Inflammatory macrophage treated with lipopolysaccharide for 1 hour (primary cell): ENCODE data around the gene CLEC2L.

ENCODE experiments used
- DNase-seq, 2 donors: peaks; one replicate each; pipeline ENCODE4 v3.0.0-alpha.2; 2020 to 2022

The CLEC2L gene

DNA sequence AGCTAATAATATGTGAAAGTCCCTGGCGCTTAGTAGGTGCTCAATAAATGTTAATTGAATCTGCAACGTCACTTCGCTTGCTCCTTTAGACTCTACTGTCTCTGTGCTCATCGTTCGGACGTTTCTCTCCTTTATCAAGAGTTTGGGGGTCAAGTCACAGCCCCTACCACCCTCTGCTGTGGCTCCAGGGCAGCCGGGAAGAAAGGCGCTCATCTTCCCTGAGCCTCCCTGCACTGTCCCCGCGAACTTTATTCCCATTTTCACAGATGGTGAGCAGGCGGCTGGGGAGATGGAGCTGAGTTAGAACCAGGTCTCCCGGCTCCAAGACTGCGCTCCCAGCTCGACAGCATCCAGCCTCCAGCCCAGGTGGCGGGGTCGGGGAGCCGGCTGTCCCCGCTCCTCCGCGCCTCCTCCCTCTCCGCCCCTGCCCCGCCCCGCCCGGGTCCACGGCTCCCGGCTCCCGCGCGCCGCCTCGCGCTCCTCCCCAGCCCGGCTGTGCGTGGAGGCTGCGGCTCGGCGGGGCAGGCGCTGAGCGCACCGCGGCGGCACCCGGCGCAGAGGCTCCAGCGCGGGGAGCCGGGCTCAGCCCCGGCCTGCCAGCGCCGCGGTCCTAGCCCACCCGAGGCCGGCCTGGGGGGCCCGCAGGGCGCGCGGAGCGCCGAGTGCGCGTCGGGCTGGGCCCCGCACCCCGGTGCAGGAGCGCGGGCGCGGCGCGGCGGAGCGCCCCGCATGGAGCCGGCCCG, at the start of gene CLEC2L:
CLEC2L (plus strand) TSS at position 487 of the 743 bp plus-strand sequence; CDS start at position 730, 243 bp downstream.
- DNase-seq, result no peak

- DNase-seq, result no peak
These were observed 47.3 kb upstream of the CLEC2L start for GRCh38 chr7:139476139-139476538.

DNA sequence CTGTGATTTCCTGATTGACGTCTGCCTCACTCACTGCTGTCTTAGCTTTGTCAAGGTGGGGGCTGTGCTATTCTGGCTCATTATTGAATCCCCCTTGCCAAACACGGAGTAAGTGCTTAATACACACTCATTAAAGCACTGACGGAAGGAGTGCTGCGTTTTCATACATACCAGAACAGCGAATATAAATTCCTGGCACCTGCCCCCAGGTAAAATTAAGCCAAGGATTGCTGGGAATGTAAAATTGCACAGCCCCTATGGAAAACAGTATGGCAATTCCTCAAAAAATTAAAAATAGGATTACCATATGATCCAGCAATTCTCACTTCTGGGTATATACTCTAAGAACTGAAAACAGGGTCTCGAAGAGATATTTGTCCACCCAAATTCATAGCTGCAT, 46.6 kb upstream of the CLEC2L start:
- no peak for DNase-seq

GRCh38 chr7:139479620-139480019, 43.9 kb upstream of the CLEC2L start:
- no peak for DNase-seq

GRCh38 chr7:139481364-139481763, 42.1 kb upstream of the CLEC2L start:
- DNase-seq, result no peak

DNA sequence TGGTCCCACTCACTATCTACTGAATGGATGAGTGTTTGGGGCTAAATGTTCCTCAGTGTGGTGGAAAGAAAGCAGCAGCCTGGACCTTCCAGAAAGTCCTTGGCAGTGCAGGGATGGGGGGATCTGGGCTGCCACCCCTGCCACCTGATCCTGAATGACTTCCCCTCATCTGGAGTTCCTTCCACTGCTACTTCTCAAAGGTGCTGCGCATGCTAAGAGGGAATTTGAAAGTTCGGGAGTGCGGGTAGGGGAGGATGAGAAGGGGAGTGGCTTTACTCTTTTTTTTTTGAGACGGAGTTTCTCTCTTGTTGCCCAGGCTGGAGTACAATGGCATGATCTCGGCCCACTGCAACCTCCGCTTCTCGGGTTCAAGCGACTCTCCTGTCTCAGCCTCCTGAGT, 41.4 kb upstream of the CLEC2L start:
- no peak for DNase-seq

- DNase-seq, result peak; percentile 30 to 49
These were observed 40.6 kb upstream of the CLEC2L start for GRCh38 chr7:139482662-139483466.

DNA sequence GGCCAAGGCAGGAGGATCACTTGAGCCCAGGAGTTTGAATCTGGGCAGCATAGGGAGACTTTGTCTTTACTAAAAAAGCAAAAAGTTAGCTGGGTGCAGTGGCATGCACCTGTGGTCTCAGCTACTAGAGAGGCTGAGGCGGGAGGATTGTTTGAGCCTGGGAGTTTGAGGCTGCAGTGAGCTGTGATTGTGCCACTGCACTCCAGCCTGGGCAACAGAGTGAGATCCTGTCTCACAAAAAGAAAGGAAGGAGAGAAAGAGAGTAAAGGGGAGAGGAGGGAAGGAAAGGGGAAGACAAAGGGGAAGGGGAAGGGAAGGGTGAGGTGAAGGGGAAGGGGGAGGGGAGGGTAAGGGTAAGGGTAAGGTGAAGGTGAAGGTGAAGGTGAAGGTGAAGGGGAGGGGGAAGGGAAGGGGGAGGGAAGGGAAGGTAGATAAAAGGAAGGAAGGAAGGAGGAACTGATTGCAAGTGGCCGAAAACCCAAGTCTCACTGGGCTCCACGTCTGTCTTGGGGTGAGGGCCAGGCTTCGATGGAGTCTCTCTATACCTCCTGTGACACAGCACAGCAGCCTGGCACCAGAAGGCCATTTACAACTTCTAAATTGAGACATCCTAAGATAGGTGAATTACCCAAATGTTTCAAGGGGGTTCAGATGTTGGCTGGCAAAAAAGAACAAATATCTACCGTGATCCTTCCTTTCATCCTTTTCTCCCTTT, 36.0 kb upstream of the CLEC2L start:
- DNase-seq, result no peak

DNA sequence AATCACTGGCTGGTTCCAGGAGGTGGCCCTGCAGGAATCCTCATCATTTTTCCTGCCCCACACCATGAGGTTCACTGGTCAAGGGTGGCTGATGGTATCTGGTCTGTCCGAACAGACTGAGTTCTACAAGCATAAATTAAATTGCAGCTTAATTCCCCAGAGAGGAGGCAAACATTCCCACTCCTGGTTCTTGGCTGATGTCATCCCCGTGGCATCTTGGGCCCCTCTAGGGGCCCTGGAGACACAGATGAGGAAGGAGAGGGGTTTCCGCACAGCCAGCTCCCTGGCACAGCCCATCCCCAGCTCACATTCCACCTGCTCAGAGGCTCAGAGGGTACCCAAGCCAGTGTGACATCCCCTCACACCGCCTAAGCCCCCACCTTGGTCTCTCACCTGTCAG, 34.7 kb upstream of the CLEC2L start:
- DNase-seq, result no peak

DNA sequence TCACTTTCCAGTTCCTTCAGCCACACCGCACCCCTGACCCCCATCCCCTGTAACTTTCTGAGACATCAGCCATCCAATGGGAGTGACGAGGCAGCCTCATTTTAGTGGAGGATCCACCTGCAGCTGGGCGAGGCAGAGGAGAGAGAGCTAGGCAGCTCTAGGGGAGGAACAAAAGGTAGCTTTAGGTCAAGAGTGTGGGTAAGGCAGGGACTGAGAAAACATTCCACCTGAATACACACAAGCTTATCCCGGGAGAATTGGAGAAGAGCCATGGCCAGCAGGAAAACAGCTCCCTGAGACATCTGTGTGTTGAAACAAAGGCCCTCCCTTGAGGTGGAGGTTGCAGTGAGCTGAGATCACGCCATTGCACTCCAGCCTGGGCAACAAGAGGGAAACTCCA, 33.4 kb upstream of the CLEC2L start:
- no peak for DNase-seq

GRCh38 chr7:139492293-139492692, 31.2 kb upstream of the CLEC2L start:
- no peak for DNase-seq

- peak; percentile 53 to 67 for DNase-seq
These were observed 28.5 kb upstream of the CLEC2L start for GRCh38 chr7:139494835-139495579.

DNA sequence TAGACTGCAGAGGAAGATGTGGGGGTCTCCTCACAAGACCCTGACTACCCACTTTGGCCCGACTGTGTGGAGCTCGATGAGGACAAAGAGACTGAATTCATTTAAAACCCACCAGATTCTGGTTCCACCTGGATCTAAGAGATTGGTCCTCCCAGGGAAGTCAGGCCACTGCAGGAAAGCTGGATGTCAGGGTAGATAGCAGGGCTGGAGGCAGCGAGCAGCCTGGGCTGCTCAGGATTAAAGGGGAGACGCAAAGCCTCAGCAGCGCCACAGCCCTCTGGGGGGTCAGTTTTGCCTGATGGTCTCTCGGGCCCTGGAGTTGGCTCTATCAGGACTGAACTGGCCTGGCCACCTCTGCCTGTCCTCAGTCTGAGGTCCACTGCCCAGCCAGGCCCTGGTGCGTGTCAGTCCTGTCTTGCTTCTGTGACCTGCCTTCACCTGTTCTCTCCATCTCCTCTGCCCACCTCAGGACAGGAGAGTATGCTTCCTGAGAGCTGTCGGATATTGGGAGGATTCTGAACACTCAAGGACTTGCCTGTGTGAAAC, 27.8 kb upstream of the CLEC2L start:
- no peak for DNase-seq

GRCh38 chr7:139496528-139496927, 27.0 kb upstream of the CLEC2L start:
- DNase-seq, result no peak

- DNase-seq, result no peak
These were observed 22.7 kb upstream of the CLEC2L start for GRCh38 chr7:139500770-139501138.

GRCh38 chr7:139502226-139502625, 21.3 kb upstream of the CLEC2L start:
- no peak for DNase-seq

GRCh38 chr7:139505563-139505962, 17.9 kb upstream of the CLEC2L start:
- DNase-seq, result no peak

DNA sequence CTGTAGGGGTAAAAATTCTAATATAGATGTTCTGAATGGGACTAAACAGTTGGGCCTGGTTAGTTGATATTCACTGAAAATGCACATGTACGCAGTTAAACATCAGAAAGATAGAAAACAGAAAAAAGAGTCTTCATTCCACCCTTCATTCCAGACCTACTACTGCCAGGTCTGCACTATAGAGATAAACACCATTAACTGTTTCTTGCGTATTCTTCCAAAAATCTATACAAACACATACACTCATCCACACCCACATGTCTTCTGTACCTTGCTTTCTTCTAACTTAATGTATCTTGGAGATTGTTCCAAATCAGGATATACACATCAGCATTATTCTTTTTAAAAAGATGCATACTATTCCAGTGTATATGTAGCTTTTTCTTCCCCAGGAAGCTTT, 13.9 kb upstream of the CLEC2L start:
- no peak for DNase-seq

GRCh38 chr7:139511315-139511714, 12.2 kb upstream of the CLEC2L start:
- no peak for DNase-seq

DNA sequence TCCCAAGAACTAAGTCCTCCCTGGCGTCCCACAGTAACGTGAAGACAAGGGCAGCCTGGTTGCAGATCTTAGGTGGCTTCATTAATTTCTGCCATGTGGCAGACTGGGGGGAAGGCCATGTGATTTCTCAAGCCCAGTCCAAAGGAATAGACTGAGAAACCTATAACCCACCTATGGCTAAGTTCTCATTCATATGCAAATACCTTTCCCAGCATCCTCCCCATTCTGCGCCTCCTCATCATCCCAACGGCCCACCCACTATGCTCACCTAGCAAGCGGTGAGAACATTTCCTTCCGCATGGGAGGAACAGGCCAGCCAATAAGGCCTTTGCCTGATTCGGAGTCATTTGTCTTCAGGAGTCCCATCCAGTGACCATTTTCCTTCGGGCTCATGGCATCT, 8.2 kb upstream of the CLEC2L start:
- DNase-seq, result no peak

DNA sequence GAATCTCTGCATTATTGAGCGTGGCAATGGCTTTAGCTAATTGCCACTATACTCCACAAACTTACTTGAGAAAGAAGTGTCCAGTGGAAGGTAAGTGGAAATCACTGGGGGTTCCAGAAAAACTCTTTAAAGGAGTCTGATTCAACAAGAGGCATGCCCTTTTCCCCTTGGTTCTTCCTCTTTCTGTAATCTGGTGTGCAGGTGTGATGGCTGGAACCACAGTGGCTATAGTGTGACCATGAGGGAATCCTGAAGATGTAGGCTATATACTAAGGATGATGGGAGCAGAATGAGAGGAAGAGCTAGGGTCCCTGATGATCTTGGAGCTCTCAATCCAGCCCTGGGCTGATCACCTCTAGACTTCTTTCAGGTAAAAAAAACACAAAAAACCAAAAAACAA, 2.0 kb upstream of the CLEC2L start:
- no peak for DNase-seq

GRCh38 chr7:139522830-139523198, 671 bp upstream of the CLEC2L start:
- DNase-seq, result peak in 1 of 2 donors; percentile 16
